ACC112 (cell line): ENCODE data around the gene MSI2.

Source experiments
- H2AFZ ChIP-seq: fragments of 200-600 bp; sonication (generic); one replicate; pipeline ENCODE4 v1.6.0; 2017; ENCODE audit warnings: antibody characterized with exemption, low read length; ENCODE audit not compliant: unreplicated experiment
- H3K27ac ChIP-seq: fragments of 200-600 bp; sonication (generic); 2 replicates; pipeline ENCODE4 v1.5.1; 2014; ENCODE audit warnings: low read depth, mild to moderate bottlenecking, antibody characterized with exemption, low read length, moderate library complexity
- H3K27me3 ChIP-seq: fragments of 200-600 bp; sonication (generic); 2 replicates; pipeline ENCODE4 v1.6.1; 2014; ENCODE audit warnings: mild to moderate bottlenecking, antibody characterized with exemption, low read length, moderate library complexity, mixed read lengths; ENCODE audit not compliant: insufficient read depth
- H3K36me3 ChIP-seq: fragments of 200-600 bp; sonication (generic); 2 replicates; pipeline ENCODE4 v1.6.1; 2016; ENCODE audit warnings: mild to moderate bottlenecking, antibody characterized with exemption, low read length, moderate library complexity, mixed read lengths; ENCODE audit not compliant: insufficient read depth
- H3K4me1 ChIP-seq: fragments of 200-600 bp; sonication (generic); one replicate; pipeline ENCODE4 v1.6.1; 2016; ENCODE audit warnings: low read length, mixed read lengths; ENCODE audit not compliant: insufficient read depth, unreplicated experiment, control insufficient read depth
- H3K4me3 ChIP-seq: fragments of 200-600 bp; sonication (generic); 2 replicates; pipeline ENCODE4 v1.5.1; 2014; ENCODE audit warnings: mild to moderate bottlenecking, low read depth, low read length
- H3K79me2 ChIP-seq: fragments of 200-600 bp; sonication (generic); one replicate; pipeline ENCODE4 v1.6.0; 2016; ENCODE audit warnings: low read length; ENCODE audit not compliant: control insufficient read depth, unreplicated experiment, insufficient read depth

MSI2 gene

GRCh38 chr17:57330587-57330986 is 74.3 kb downstream of the MSI2 start:
- H2AFZ ChIP-seq = no peak overlapping the region
- no peaks in the 10 kb centered on the region for H3K27me3 ChIP-seq
- H3K79me2 ChIP-seq = no peaks in the 10 kb centered on the region
- H3K36me3 ChIP-seq = no peaks in the 10 kb centered on the region
- no peak overlapping the region for H3K4me3 ChIP-seq
- H3K4me1 ChIP-seq = no peaks in the 10 kb centered on the region
- H3K27ac ChIP-seq = no peak overlapping the region

GRCh38 chr17:57331423-57331822 is 75.1 kb downstream of the MSI2 start:
- Histone ChIP-seq H3K79me2 (no peaks in the 10 kb centered on the region), H3K27ac (no peak overlapping the region), H3K27me3 (no peaks in the 10 kb centered on the region), H3K4me3 (no peak overlapping the region), H3K36me3 (no peaks in the 10 kb centered on the region), H2AFZ (no peak overlapping the region), H3K4me1 (no peaks in the 10 kb centered on the region)

- Histone ChIP-seq H3K4me1 (no peaks in the 10 kb centered on the region), H3K27ac (no peak overlapping the region), H2AFZ (no peak overlapping the region), H3K4me3 (no peak overlapping the region), H3K36me3 (no peaks in the 10 kb centered on the region), H3K79me2 (no peaks in the 10 kb centered on the region), H3K27me3 (no peaks in the 10 kb centered on the region)
Observed at GRCh38 chr17:57332501-57332900, 76.2 kb downstream of the MSI2 start.

- no peak overlapping the region for H3K4me3 ChIP-seq
- no peaks in the 10 kb centered on the region for H3K36me3 ChIP-seq
Observed at GRCh38 chr17:57335195-57335792, 79.0 kb downstream of the MSI2 start.

GRCh38 chr17:57337390-57337789 is 81.1 kb downstream of the MSI2 start:
- Histone ChIP-seq H3K27me3 (no peaks in the 10 kb centered on the region), H3K4me3 (no peak overlapping the region), H3K79me2 (no peaks in the 10 kb centered on the region), H3K36me3 (no peaks in the 10 kb centered on the region), H3K27ac (no peak overlapping the region), H3K4me1 (no peaks in the 10 kb centered on the region), H2AFZ (no peak overlapping the region)

More at GRCh38 chr17:57335195-57335792, 79.0 kb downstream of the MSI2 start:
- Histone ChIP-seq H3K79me2 (no peaks in the 10 kb centered on the region), H2AFZ (no peak overlapping the region), H3K4me1 (no peaks in the 10 kb centered on the region), H3K27ac (no peak overlapping the region), H3K27me3 (no peaks in the 10 kb centered on the region)

GRCh38 chr17:57338257-57338914 is 82.1 kb downstream of the MSI2 start:
- no peak overlapping the region for H3K27ac ChIP-seq
- H3K79me2 ChIP-seq = no peaks in the 10 kb centered on the region
- H2AFZ ChIP-seq = no peak overlapping the region
- H3K4me1 ChIP-seq = no peaks in the 10 kb centered on the region
- H3K27me3 ChIP-seq = no peaks in the 10 kb centered on the region
- H3K36me3 ChIP-seq = no peaks in the 10 kb centered on the region
- no peak overlapping the region for H3K4me3 ChIP-seq

GRCh38 chr17:57340160-57340981 is 84.0 kb downstream of the MSI2 start:
- Histone ChIP-seq H2AFZ (no peak overlapping the region), H3K4me1 (no peaks in the 10 kb centered on the region), H3K4me3 (no peak overlapping the region), H3K27ac (no peak overlapping the region), H3K79me2 (no peaks in the 10 kb centered on the region), H3K36me3 (no peaks in the 10 kb centered on the region), H3K27me3 (no peaks in the 10 kb centered on the region)

GRCh38 chr17:57341611-57342540 is 85.6 kb downstream of the MSI2 start:
- no peaks in the 10 kb centered on the region for H3K36me3 ChIP-seq
- H3K27ac ChIP-seq = no peak overlapping the region
- no peak overlapping the region for H2AFZ ChIP-seq
- H3K4me1 ChIP-seq = no peaks in the 10 kb centered on the region
- no peaks in the 10 kb centered on the region for H3K79me2 ChIP-seq
- H3K4me3 ChIP-seq = no peak overlapping the region
- no peaks in the 10 kb centered on the region for H3K27me3 ChIP-seq

- Histone ChIP-seq H3K4me3 (no peak overlapping the region), H2AFZ (no peak overlapping the region), H3K27ac (no peak overlapping the region), H3K36me3 (no peaks in the 10 kb centered on the region), H3K79me2 (no peaks in the 10 kb centered on the region), H3K27me3 (no peaks in the 10 kb centered on the region), H3K4me1 (no peaks in the 10 kb centered on the region)
Observed at GRCh38 chr17:57342963-57343589, 86.8 kb downstream of the MSI2 start.

GRCh38 chr17:57343717-57344116 is 87.4 kb downstream of the MSI2 start:
- no peaks in the 10 kb centered on the region for H3K79me2 ChIP-seq
- no peaks in the 10 kb centered on the region for H3K27me3 ChIP-seq
- no peak overlapping the region for H2AFZ ChIP-seq
- H3K4me1 ChIP-seq = no peaks in the 10 kb centered on the region
- H3K36me3 ChIP-seq = no peaks in the 10 kb centered on the region
- no peak overlapping the region for H3K27ac ChIP-seq
- no peak overlapping the region for H3K4me3 ChIP-seq
